Activated naive CD8-positive, alpha-beta T cell treated with anti-CD3 and anti-CD28 coated beads, Interleukin-2, amount 10 ng/mL, durations not matched to agents 7 days and 5 days (primary cell): ENCODE data around the gene RYR1. TPM values are rescaled to one million over a fixed set of nuclear protein-coding genes. Genes with fewer than 3 reads are reported as not detected.
"Not testable (repeated sequence)": the region's sequence is repeated elsewhere in the genome, so short reads cannot be mapped to it uniquely, and the experiment has no call there.

Source experiments
- ATAC-seq: fragments of 150-1000 bp; cut with Tn5 transposase; one replicate; pipeline ENCODE4 v1.10.0; 2021; ENCODE audit warnings: low read depth, moderate library complexity
- POLR2A ChIA-PET: fragments of 350-600 bp; sonication (Branson Sonifier 250); formaldehyde crosslinking; loops from one replicate; lab custom pipeline; 2021; ENCODE audit warnings: antibody characterized with exemption; lab: Charles Lee
- DNase-seq: peaks from one replicate; pipeline ENCODE4 v3.0.0; 2021
- H3K27ac Mint-ChIP-seq: one replicate; pipeline ENCODE4 v1.8.0; 2022; ENCODE audit warnings: mild to moderate bottlenecking, mixed read lengths
- H3K27me3 Mint-ChIP-seq: one replicate; pipeline ENCODE4 v1.8.0; 2022; ENCODE audit warnings: mild to moderate bottlenecking, moderate library complexity, mixed read lengths
- H3K36me3 Mint-ChIP-seq: one replicate; pipeline ENCODE4 v1.8.0; 2021; ENCODE audit warnings: mild to moderate bottlenecking, mixed read lengths
- H3K4me1 Mint-ChIP-seq: one replicate; pipeline ENCODE4 v1.8.0; 2021; ENCODE audit warnings: mixed read lengths
- H3K4me3 Mint-ChIP-seq: one replicate; pipeline ENCODE4 v1.8.0; 2022; ENCODE audit warnings: mild to moderate bottlenecking, moderate library complexity, mixed read lengths
- H3K9me3 Mint-ChIP-seq: one replicate; pipeline ENCODE4 v1.8.0; 2021; ENCODE audit warnings: mixed read lengths
- total RNA-seq, 2 experiments: library from RNA; stranded (reverse); gene quantifications; one replicate each; pipeline ENCODE4 v1.2.3, GENCODE V29; 2021

The RYR1 gene
- total RNA-seq, 2 experiments from 2014 or later, result 2.9 to 3.5 TPM

GRCh38 chr19:38542040-38542439, 108.5 kb downstream of the RYR1 start:
- Mint-ChIP-seq H3K4me1 (peaks cover 33% of the 10 kb centered on the region), H3K36me3 (peaks cover 5% of the 10 kb centered on the region), H3K27ac (no peak overlapping the region), H3K4me3 (no peak overlapping the region), H3K27me3 (no peaks in the 10 kb centered on the region), H3K9me3 (peaks cover 1% of the 10 kb centered on the region)
- DNase-seq (no peak), ATAC-seq (no peak)
- POLR2A ChIA-PET, result interaction anchor here (0.6 to 0.7 kb wide), 3 partner anchors 94 to 698 kb away, joined by 3 to 4 read pairs (median 3); no protein-coding TSS in a partner anchor

GRCh38 chr19:38543286-38543806, 109.9 kb downstream of the RYR1 start:
- Mint-ChIP-seq H3K36me3 (peaks cover 5% of the 10 kb centered on the region), H3K4me1 (peaks cover 32% of the 10 kb centered on the region), H3K27ac (no peak overlapping the region), H3K9me3 (peaks cover 1% of the 10 kb centered on the region), H3K4me3 (no peak overlapping the region), H3K27me3 (peaks cover 6% of the 10 kb centered on the region)
- no peak for DNase-seq
- POLR2A ChIA-PET, result interaction anchor here (1.0 to 1.3 kb wide), 2 partner anchors 29 to 150 kb away, joined by 3 to 5 read pairs; no protein-coding TSS in a partner anchor
- no peak for ATAC-seq

- Mint-ChIP-seq H3K4me1 (peaks cover 25% of the 10 kb centered on the region), H3K4me3 (peak overlapping the region; percentile 72), H3K27ac (peak overlapping the region; percentile 83), H3K9me3 (peaks cover 1% of the 10 kb centered on the region), H3K36me3 (peaks cover 5% of the 10 kb centered on the region), H3K27me3 (peaks cover 6% of the 10 kb centered on the region)
- POLR2A ChIA-PET, result interaction anchor here (0.6 to 1.3 kb wide), 5 partner anchors 30 to 150 kb away, joined by 3 to 5 read pairs (median 4); partner anchors contain the start of gene ACTN4
- DNase-seq (no peak), ATAC-seq (peak; percentile 87)
Observed at GRCh38 chr19:38543807-38544568, 110.5 kb downstream of the RYR1 start.

GRCh38 chr19:38544569-38545315, 111.3 kb downstream of the RYR1 start:
- DNase-seq (no peak), ATAC-seq (no peak)
- H3K27ac Mint-ChIP-seq, result peak overlapping the region; percentile 83
- POLR2A ChIA-PET, result interaction anchor here (0.6 to 1.3 kb wide), 6 partner anchors 31 to 149 kb away, joined by 3 to 5 read pairs (median 4); partner anchors contain the start of genes ACTN4 and EIF3K
- peaks cover 18% of the 10 kb centered on the region for H3K4me1 Mint-ChIP-seq
- peak overlapping the region; percentile 72 for H3K4me3 Mint-ChIP-seq
- peaks cover 5% of the 10 kb centered on the region for H3K36me3 Mint-ChIP-seq
- peaks cover 6% of the 10 kb centered on the region for H3K27me3 Mint-ChIP-seq
- H3K9me3 Mint-ChIP-seq, result peaks cover 1% of the 10 kb centered on the region

- no peak overlapping the region for H3K27ac Mint-ChIP-seq
- no peak for ATAC-seq
- POLR2A ChIA-PET, result interaction anchor here (0.8 to 1.1 kb wide), 2 partner anchors 73 to 89 kb away, joined by 3 to 5 read pairs; partner anchors contain the start of gene EIF3K
Observed at GRCh38 chr19:38545596-38545995, 112.1 kb downstream of the RYR1 start.

GRCh38 chr19:38547421-38547820, 113.9 kb downstream of the RYR1 start:
- no peaks in the 10 kb centered on the region for H3K36me3 Mint-ChIP-seq
- peaks cover 20% of the 10 kb centered on the region for H3K4me1 Mint-ChIP-seq
- no peak for ATAC-seq
- DNase-seq, result no peak
- peaks cover 6% of the 10 kb centered on the region for H3K27me3 Mint-ChIP-seq
- no peaks in the 10 kb centered on the region for H3K9me3 Mint-ChIP-seq
- H3K4me3 Mint-ChIP-seq, result no peak overlapping the region
- no peak overlapping the region for H3K27ac Mint-ChIP-seq
- POLR2A ChIA-PET, result interaction anchor here (0.7 kb wide), 2 partner anchors 83 to 299 kb away, joined by 3 to 4 read pairs; no protein-coding TSS in a partner anchor

More at GRCh38 chr19:38545596-38545995, 112.1 kb downstream of the RYR1 start:
- peaks cover 6% of the 10 kb centered on the region for H3K27me3 Mint-ChIP-seq
- DNase-seq, result no peak
- H3K9me3 Mint-ChIP-seq, result peaks cover 1% of the 10 kb centered on the region
- peaks cover 4% of the 10 kb centered on the region for H3K36me3 Mint-ChIP-seq
- peaks cover 17% of the 10 kb centered on the region for H3K4me1 Mint-ChIP-seq
- H3K4me3 Mint-ChIP-seq, result no peak overlapping the region

- no peaks in the 10 kb centered on the region for H3K9me3 Mint-ChIP-seq
- H3K4me3 Mint-ChIP-seq, result no peak overlapping the region
- H3K36me3 Mint-ChIP-seq, result no peaks in the 10 kb centered on the region
- no peak overlapping the region for H3K27ac Mint-ChIP-seq
- ATAC-seq (no peak), DNase-seq (no peak)
- H3K4me1 Mint-ChIP-seq, result peaks cover 20% of the 10 kb centered on the region
- H3K27me3 Mint-ChIP-seq, result peaks cover 11% of the 10 kb centered on the region
- POLR2A ChIA-PET, result no interaction called here
Observed at GRCh38 chr19:38549061-38549460, 115.6 kb downstream of the RYR1 start.

- no peaks in the 10 kb centered on the region for H3K9me3 Mint-ChIP-seq
- DNase-seq, result no peak
- POLR2A ChIA-PET, result no interaction called here
- no peak for ATAC-seq
- no peak overlapping the region for H3K27ac Mint-ChIP-seq
- peaks cover 14% of the 10 kb centered on the region for H3K27me3 Mint-ChIP-seq
- no peak overlapping the region for H3K4me3 Mint-ChIP-seq
- no peaks in the 10 kb centered on the region for H3K36me3 Mint-ChIP-seq
- H3K4me1 Mint-ChIP-seq, result peaks cover 15% of the 10 kb centered on the region
Observed at GRCh38 chr19:38549942-38550341, 116.5 kb downstream of the RYR1 start.

GRCh38 chr19:38550376-38550775, 116.9 kb downstream of the RYR1 start:
- peaks cover 14% of the 10 kb centered on the region for H3K27me3 Mint-ChIP-seq
- DNase-seq, result no peak
- POLR2A ChIA-PET, result no interaction called here
- no peak for ATAC-seq
- no peaks in the 10 kb centered on the region for H3K36me3 Mint-ChIP-seq
- no peak overlapping the region for H3K4me3 Mint-ChIP-seq
- H3K27ac Mint-ChIP-seq, result no peak overlapping the region
- peaks cover 13% of the 10 kb centered on the region for H3K4me1 Mint-ChIP-seq
- no peaks in the 10 kb centered on the region for H3K9me3 Mint-ChIP-seq

- ATAC-seq, result no peak
- H3K36me3 Mint-ChIP-seq, result no peaks in the 10 kb centered on the region
- H3K9me3 Mint-ChIP-seq, result no peaks in the 10 kb centered on the region
- POLR2A ChIA-PET, result interaction anchor here (0.9 kb wide), 1 partner anchor 283 kb away, joined by 3 read pairs; no protein-coding TSS in a partner anchor
- H3K27me3 Mint-ChIP-seq, result peaks cover 20% of the 10 kb centered on the region
- no peak overlapping the region for H3K4me3 Mint-ChIP-seq
- no peak overlapping the region for H3K27ac Mint-ChIP-seq
- H3K4me1 Mint-ChIP-seq, result peaks cover 13% of the 10 kb centered on the region
- DNase-seq, result no peak
Observed at GRCh38 chr19:38551450-38551813, 117.9 kb downstream of the RYR1 start.

GRCh38 chr19:38553239-38553638, 119.7 kb downstream of the RYR1 start:
- H3K27ac Mint-ChIP-seq, H3K4me3 Mint-ChIP-seq, ATAC-seq, POLR2A ChIA-PET, H3K36me3 Mint-ChIP-seq, DNase-seq, H3K9me3 Mint-ChIP-seq: not testable (repeated sequence)
- Mint-ChIP-seq H3K4me1 (peaks cover 18% of the 10 kb centered on the region), H3K27me3 (peaks cover 24% of the 10 kb centered on the region)

GRCh38 chr19:38554676-38555141, 121.2 kb downstream of the RYR1 start:
- Mint-ChIP-seq H3K4me3 (no peak overlapping the region), H3K36me3 (no peaks in the 10 kb centered on the region), H3K9me3 (no peaks in the 10 kb centered on the region), H3K4me1 (peaks cover 20% of the 10 kb centered on the region), H3K27ac (no peak overlapping the region), H3K27me3 (peaks cover 24% of the 10 kb centered on the region)
- POLR2A ChIA-PET, result no interaction called here
- no peak for DNase-seq
- no peak for ATAC-seq

- Mint-ChIP-seq H3K4me3 (no peak overlapping the region), H3K27ac (no peak overlapping the region)
Observed at GRCh38 chr19:38555200-38555599, 121.7 kb downstream of the RYR1 start.

More at GRCh38 chr19:38555200-38555599, 121.7 kb downstream of the RYR1 start:
- ATAC-seq, result no peak
- peaks cover 24% of the 10 kb centered on the region for H3K27me3 Mint-ChIP-seq
- no peaks in the 10 kb centered on the region for H3K36me3 Mint-ChIP-seq
- DNase-seq, result no peak
- peaks cover 22% of the 10 kb centered on the region for H3K4me1 Mint-ChIP-seq
- POLR2A ChIA-PET, result no interaction called here
- H3K9me3 Mint-ChIP-seq, result no peaks in the 10 kb centered on the region
